HG02938 (cell line): ENCODE data around the gene GEMIN7.
A peak's percentile ranks its signal among the peaks of the same experiment; 100 is the strongest.

Experiments used
- ATAC-seq: cut with Tn5 transposase; IDR thresholded peaks from one replicate; pipeline ENCODE4 v1.9.1; 2021; ENCODE audit warnings: mild to moderate bottlenecking, moderate library complexity; ENCODE audit not compliant: unreplicated experiment

Gene GEMIN7

GRCh38 chr19:45082170-45082569, 3.1 kb downstream of the GEMIN7 start:
- ATAC-seq, result no peak

- no peak for ATAC-seq
These were observed 7.4 kb downstream of the GEMIN7 start for GRCh38 chr19:45086480-45086879.

GRCh38 chr19:45087531-45087930, 8.5 kb downstream of the GEMIN7 start:
- no peak for ATAC-seq

GRCh38 chr19:45090034-45090433, 11.0 kb downstream of the GEMIN7 start:
- no peak for ATAC-seq

- ATAC-seq, result no peak
These were observed 11.5 kb downstream of the GEMIN7 start for GRCh38 chr19:45090606-45091005.

GRCh38 chr19:45091031-45091923, 12.2 kb downstream of the GEMIN7 start:
- peak; percentile 53 for ATAC-seq

GRCh38 chr19:45092747-45093678, 14.0 kb downstream of the GEMIN7 start, which contains the start of gene PPP1R37:
PPP1R37 (plus strand) TSS chr19:45093179; CDS start chr19:45093326, 147 bp downstream.
- no peak for ATAC-seq

GRCh38 chr19:45094137-45094536, 15.1 kb downstream of the GEMIN7 start:
- no peak for ATAC-seq

GRCh38 chr19:45094707-45095106, 15.6 kb downstream of the GEMIN7 start:
- no peak for ATAC-seq

- ATAC-seq, result no peak
These were observed 16.7 kb downstream of the GEMIN7 start for GRCh38 chr19:45095496-45096413.

- no peak for ATAC-seq
These were observed 17.6 kb downstream of the GEMIN7 start for GRCh38 chr19:45096700-45097099.

- no peak for ATAC-seq
These were observed 18.4 kb downstream of the GEMIN7 start for GRCh38 chr19:45097450-45097775.

GRCh38 chr19:45097776-45098520, 18.9 kb downstream of the GEMIN7 start:
- no peak for ATAC-seq

GRCh38 chr19:45098521-45099466, 19.7 kb downstream of the GEMIN7 start:
- ATAC-seq, result no peak

- no peak for ATAC-seq
These were observed 20.6 kb downstream of the GEMIN7 start for GRCh38 chr19:45099467-45100191.

- no peak for ATAC-seq
These were observed 21.1 kb downstream of the GEMIN7 start for GRCh38 chr19:45100201-45100600.

- no peak for ATAC-seq
These were observed 21.8 kb downstream of the GEMIN7 start for GRCh38 chr19:45100846-45101252.

GRCh38 chr19:45101806-45102205, 22.7 kb downstream of the GEMIN7 start:
- no peak for ATAC-seq
